HCT116 (cell line): ENCODE data around the gene NFKB1. TPM values are rescaled to one million over a fixed set of nuclear protein-coding genes. Genes with fewer than 3 reads are reported as not detected.

Source experiments
- ATAC-seq: fragments of 200-7000 bp; cut with Tn5 transposase; 2 replicates; pipeline ENCODE4 v1.9.1; 2020; ENCODE audit warnings: mild to moderate bottlenecking, moderate library complexity
- BruUV-seq: library from RNA; stranded (reverse); fragments of 400-500 nt; replicated peaks from 2 replicates; lab custom pipeline; 2021; lab: Mats Ljungman, UMichigan
- CTCF ChIA-PET: fragments of 300-600 bp; sonication (Branson Sonifier 250); formaldehyde crosslinking; loops from one replicate; lab custom pipeline; 2021; ENCODE audit warnings: antibody characterized with exemption; lab: Charles Lee
- POLR2A ChIA-PET: fragments of 300-600, 350-600 bp; sonication (Branson Sonifier 250); formaldehyde crosslinking; loops from one replicate; lab custom pipeline; 2021; ENCODE audit warnings: antibody characterized with exemption; lab: Charles Lee
- RAD21 ChIA-PET, 2 experiments: fragments of 300-600 bp; sonication (Branson Sonifier 250); formaldehyde crosslinking; loops; one replicate each; lab custom pipeline; 2023; ENCODE audit warnings: low total read pairs in 2 of 2; ENCODE audit not compliant: uncharacterized antibody in 2 of 2, unreplicated experiment in 2 of 2, low non-redundant PET in 1 of 2; lab: Charles Lee
- DNase-seq: peaks from one replicate; pipeline ENCODE4 v3.0.0-alpha.2; 2010; ENCODE audit warnings: low read depth, low spot score
- H2AFZ ChIP-seq: fragments of 200-600 bp; shearing (Covaris generic), sonication (generic); 2 replicates; pipeline ENCODE4 v1.6.1; 2017; ENCODE audit warnings: low read depth, mixed run types, mixed read lengths, antibody characterized with exemption, low read length; ENCODE audit not compliant: poor library complexity, severe bottlenecking
- H3K27ac ChIP-seq: 2 replicates; pipeline ENCODE4 v1.5.1; 2012; ENCODE audit warnings: low read depth, low read length
- H3K27me3 ChIP-seq: fragments of 200-600 bp; sonication (generic); 2 replicates; pipeline ENCODE4 v1.6.1; 2016; ENCODE audit warnings: mixed run types, low read length, mixed read lengths; ENCODE audit not compliant: insufficient read depth
- H3K36me3 ChIP-seq, 2 experiments: fragments of 200-500 bp in 1 of 2; fragments of 200-600 bp in 1 of 2; sonication (Bioruptor generic) in 1 of 2; sonication (generic) in 1 of 2; 2 replicates each; pipeline versions ENCODE4 v1.5.1 to v1.6.1; 2014 to 2016; ENCODE audit warnings: low read length in 2 of 2, inconsistent platforms in 1 of 2, mixed read lengths in 1 of 2, mixed run types in 1 of 2; ENCODE audit not compliant: insufficient read depth in 2 of 2, control insufficient read depth in 1 of 2
- H3K4me1 ChIP-seq, 2 experiments: fragments of 200-600 bp in 1 of 2; sonication (generic) in 1 of 2; 2 replicates each; pipeline versions ENCODE4 v1.5.1 to v1.6.1; 2012 to 2017; ENCODE audit warnings: low read length in 2 of 2, inconsistent platforms in 1 of 2, mild to moderate bottlenecking in 1 of 2, mixed read lengths in 1 of 2, mixed run types in 1 of 2, moderate library complexity in 1 of 2; ENCODE audit not compliant: insufficient read depth in 2 of 2, control insufficient read depth in 1 of 2
- H3K4me2 ChIP-seq: fragments of 200-600 bp; sonication (generic); 2 replicates; pipeline ENCODE4 v1.6.1; 2017; ENCODE audit warnings: mixed run types, low read length, mixed read lengths
- H3K4me3 ChIP-seq, 2 experiments: fragments of 200-600 bp in 1 of 2; sonication (generic) in 1 of 2; replicated peaks in 1 of 2; 2 replicates each; pipeline ENCODE4 v1.5.1; 2011 to 2016; ENCODE audit warnings: low read length in 2 of 2, control low read depth in 1 of 2, low read depth in 1 of 2, mild to moderate bottlenecking in 1 of 2, mixed read lengths in 1 of 2, mixed run types in 1 of 2
- H3K79me2 ChIP-seq: fragments of 200-600 bp; sonication (generic); 2 replicates; pipeline ENCODE4 v1.6.1; 2017; ENCODE audit warnings: mild to moderate bottlenecking, mixed run types, low read length, moderate library complexity, mixed read lengths; ENCODE audit not compliant: insufficient read depth
- H3K9ac ChIP-seq: fragments of 200-600 bp; sonication (generic); 2 replicates; pipeline ENCODE4 v1.6.1; 2016; ENCODE audit warnings: low read length, mixed read lengths
- H3K9me2 ChIP-seq: fragments of 200-600 bp; sonication (generic), shearing (Covaris generic); 2 replicates; pipeline ENCODE4 v1.6.1; 2017; ENCODE audit warnings: mixed run types, mild to moderate bottlenecking, moderate library complexity; ENCODE audit not compliant: insufficient read depth
- H3K9me3 ChIP-seq, 2 experiments: fragments of 200-500 bp in 1 of 2; fragments of 200-600 bp in 1 of 2; sonication (Bioruptor generic) in 1 of 2; sonication (generic) in 1 of 2; 2 replicates each; pipeline ENCODE4 v1.6.1; 2014 to 2017; ENCODE audit warnings: low read length in 2 of 2, mixed read lengths in 2 of 2, inconsistent platforms in 1 of 2, low read depth in 1 of 2, mild to moderate bottlenecking in 1 of 2, mixed run types in 1 of 2, moderate library complexity in 1 of 2; ENCODE audit not compliant: control insufficient read depth in 1 of 2, insufficient read depth in 1 of 2
- H4K20me1 ChIP-seq: fragments of 200-600 bp; sonication (generic), shearing (Covaris generic); 2 replicates; pipeline ENCODE4 v1.6.1; 2017; ENCODE audit warnings: mixed run types, mild to moderate bottlenecking, moderate library complexity; ENCODE audit not compliant: insufficient read depth
- EGR1 ChIP-seq: IDR thresholded peaks from 2 replicates; pipeline ENCODE4 v1.6.1; 2012; ENCODE audit warnings: low read depth
- EZH2 ChIP-seq: fragments of 200-600 bp; sonication (generic); IDR thresholded peaks from 2 replicates; pipeline ENCODE4 v1.6.1; 2017; ENCODE audit warnings: antibody characterized with exemption, mixed run types
- POLR2AphosphoS5 ChIP-seq: IDR thresholded peaks from 2 replicates; pipeline ENCODE4 v1.6.1; 2011; ENCODE audit warnings: mild to moderate bottlenecking, low read depth, low read length, moderate library complexity
- RAD21 ChIP-seq: IDR thresholded peaks from 2 replicates; pipeline ENCODE4 v1.6.1; 2012; ENCODE audit warnings: low read depth, mild to moderate bottlenecking
- SP1 ChIP-seq: IDR thresholded peaks from 2 replicates; pipeline ENCODE4 v1.6.1; 2012; ENCODE audit warnings: low read depth
- ZFX ChIP-seq: fragments of 450-650 bp; IDR thresholded peaks from 2 replicates; pipeline ENCODE4 v1.6.1; 2017
- ZNF274 ChIP-seq: fragments of 200-500 bp; sonication (Bioruptor generic); IDR thresholded peaks from 2 replicates; pipeline ENCODE4 v1.6.1; 2014; ENCODE audit warnings: mild to moderate bottlenecking, low read depth, low read length, inconsistent platforms
- intact Hi-C: fragments of 100-400 bp; cut with micrococcal nuclease; formaldehyde crosslinking; loops from 2 replicates; pipeline ENCODE4 v1.10.0; 2022
- total RNA-seq: library from RNA; stranded (reverse); gene quantifications from one replicate; pipeline ENCODE4 v1.2.1, GENCODE V29; 2021; ENCODE audit not compliant: unreplicated experiment
- TF ChIP-seq, protein P1 (sequence below): IDR thresholded peaks from 2 replicates; pipeline ENCODE4 v1.6.1; 2011; ENCODE audit warnings: mild to moderate bottlenecking, low read length, moderate library complexity; ENCODE audit not compliant: insufficient replicate concordance; ENCODE audit errors: extremely low read depth

NFKB1 gene
- total RNA-seq, 1 experiment from 2014 or later: 29.4 TPM

DNA sequence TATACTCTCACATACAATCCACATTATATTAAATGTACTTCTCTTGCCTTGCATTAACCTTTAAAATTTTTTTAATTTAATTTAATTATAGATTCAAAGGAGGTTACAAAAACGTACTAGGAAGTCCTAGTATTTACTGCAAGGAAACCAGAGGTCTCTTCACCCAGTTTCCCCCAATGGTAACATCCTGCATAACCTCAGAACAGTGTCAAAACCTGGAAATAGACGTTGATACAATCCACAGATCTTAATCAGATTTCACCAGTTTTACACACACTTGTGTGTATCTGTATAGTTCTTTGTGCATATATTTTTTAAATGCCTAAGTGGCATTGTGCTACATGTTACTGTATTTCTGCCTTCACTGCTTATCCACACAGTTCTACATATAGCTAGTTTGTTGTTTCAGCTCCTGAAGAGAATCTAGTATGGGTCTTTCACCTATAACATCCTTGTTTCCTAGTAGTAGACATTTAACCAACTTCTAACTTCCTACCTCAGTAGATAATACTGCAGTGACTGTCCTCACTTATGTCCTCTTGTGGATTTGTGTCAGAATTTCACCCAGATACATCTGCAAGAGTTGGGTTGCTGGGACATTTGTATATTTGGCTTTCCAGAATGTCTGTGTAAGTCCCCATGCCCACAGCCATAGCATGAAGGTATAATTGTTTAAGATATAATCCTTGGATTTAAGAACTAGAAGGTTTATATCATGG lies 103.2 kb downstream of the NFKB1 start:
- TF ChIP-seq EGR1 (no peak), ZFX (no peak), RAD21 (no peak), ZNF274 (no peak), SP1 (no peak), POLR2AphosphoS5 (no peak), EZH2 (no peak)
- TF ChIP-seq, protein P1, sequence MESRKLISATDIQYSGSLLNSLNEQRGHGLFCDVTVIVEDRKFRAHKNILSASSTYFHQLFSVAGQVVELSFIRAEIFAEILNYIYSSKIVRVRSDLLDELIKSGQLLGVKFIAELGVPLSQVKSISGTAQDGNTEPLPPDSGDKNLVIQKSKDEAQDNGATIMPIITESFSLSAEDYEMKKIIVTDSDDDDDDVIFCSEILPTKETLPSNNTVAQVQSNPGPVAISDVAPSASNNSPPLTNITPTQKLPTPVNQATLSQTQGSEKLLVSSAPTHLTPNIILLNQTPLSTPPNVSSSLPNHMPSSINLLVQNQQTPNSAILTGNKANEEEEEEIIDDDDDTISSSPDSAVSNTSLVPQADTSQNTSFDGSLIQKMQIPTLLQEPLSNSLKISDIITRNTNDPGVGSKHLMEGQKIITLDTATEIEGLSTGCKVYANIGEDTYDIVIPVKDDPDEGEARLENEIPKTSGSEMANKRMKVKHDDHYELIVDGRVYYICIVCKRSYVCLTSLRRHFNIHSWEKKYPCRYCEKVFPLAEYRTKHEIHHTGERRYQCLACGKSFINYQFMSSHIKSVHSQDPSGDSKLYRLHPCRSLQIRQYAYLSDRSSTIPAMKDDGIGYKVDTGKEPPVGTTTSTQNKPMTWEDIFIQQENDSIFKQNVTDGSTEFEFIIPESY: no peak
- Histone ChIP-seq H3K79me2 (no peaks in the 10 kb centered on the region), H3K27ac (no peak overlapping the region), H3K4me3 (no peak overlapping the region), H3K4me2 (no peak overlapping the region), H3K9ac (no peak overlapping the region), H4K20me1 (no peaks in the 10 kb centered on the region), H3K4me1 (no peaks in the 10 kb centered on the region), H3K36me3 (peaks cover 2 to 4% of the 10 kb centered on the region in 2 experiments; a peak in 2 of 4 replicates), H3K27me3 (no peaks in the 10 kb centered on the region), H3K9me3 (no peaks in the 10 kb centered on the region), H3K9me2 (no peaks in the 10 kb centered on the region), H2AFZ (no peak overlapping the region)
- ChIA-PET CTCF (no interaction called here), POLR2A (no interaction called here), RAD21 (no interaction called here)
- no TSS peak for BruUV-seq
- DNase-seq (no peak), ATAC-seq (no peak)
- intact Hi-C loops: no loop called here
